ENCODE results near the gene DAAM1. TPM values are rescaled to one million over a fixed set of nuclear protein-coding genes. Genes with fewer than 3 reads are reported as not detected.

DAAM1 gene
- 33.3 and 34.3 TPM in 2 replicates for total RNA-seq
- 21.8 TPM for total RNA-seq (2013)
- polyA plus RNA-seq = 5.4 and 11.2 TPM in 2 replicates
- 6.8 and 10.7 TPM in 2 replicates for polyA minus RNA-seq

DNA sequence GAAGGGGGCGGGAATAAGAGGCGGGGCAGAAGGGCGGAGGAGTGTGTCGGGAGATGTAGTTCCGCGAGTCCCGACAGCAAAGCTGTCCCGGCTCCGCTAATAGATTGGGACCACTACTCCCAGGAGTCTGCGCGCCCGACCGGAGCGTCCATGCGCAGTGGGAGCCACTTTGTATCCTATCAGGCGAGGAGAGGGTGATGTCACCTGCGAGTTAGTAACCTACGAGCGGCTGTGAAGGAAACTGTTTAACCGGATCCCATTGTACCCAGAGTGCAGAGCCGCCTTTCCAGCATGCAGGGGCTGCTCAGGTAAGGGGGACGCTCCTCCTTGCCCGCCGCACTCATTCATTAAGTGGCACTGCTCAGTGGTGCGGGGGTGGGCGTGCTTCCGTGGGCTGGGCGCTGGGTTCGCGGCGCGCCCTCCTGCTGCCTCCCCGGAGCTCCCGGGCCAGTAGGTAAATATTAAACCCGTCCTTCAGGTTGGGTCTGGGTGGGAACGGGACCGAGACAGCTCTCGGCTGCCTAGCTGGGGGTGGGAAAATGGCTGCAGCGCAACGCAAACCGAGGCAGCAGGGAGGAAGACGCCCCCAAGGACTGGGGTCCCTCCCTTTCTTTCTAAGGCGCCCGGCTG lies at the start of gene DAAM1:
Gene DAAM1, plus strand, starts transcription at position 207 of the 630 bp plus-strand sequence. CDS start 74,811 bp downstream, outside the sequence.
- CTCF ChIA-PET = interaction anchor here (0.8 to 1.4 kb wide), 8 partner anchors 12 to 687 kb away, joined by 3 to 4 read pairs (median 3); no protein-coding TSS in a partner anchor
- intact Hi-C loops (cut with micrococcal nuclease) = loop anchor here (1.0 to 10.0 kb wide), 10 partner anchors 36 to 1794 kb away; partner anchors contain the start of genes GPR135, JKAMP, L3HYPDH and NAA30
- H3K4me3 Mint-ChIP-seq = peak within 1 kb of the TSS; percentile 93

More for the DNA sequence above, at the start of gene DAAM1:
- peaks cover 0 to 9% (median 1%) of the 10 kb centered on the region in 4 experiments for H3K27me3 ChIP-seq (replicated peaks in 1 of 4; ENCODE audit: control extremely low read depth in 1 of 4, control insufficient read depth in 3 of 4, insufficient read depth in 4 of 4, low read length in 3 of 4)
- peaks cover 11% of the 10 kb centered on the region for H3K27me3 Mint-ChIP-seq
- peak within 1 kb of the TSS; percentile 96 for H3K27ac Mint-ChIP-seq
- DNase-seq = peak; percentile 97
- no peak for TF ChIP-seq EZH2 (IDR thresholded peaks at IDR 0.05; ENCODE audit: borderline replicate concordance, insufficient read depth, low read depth, low read length, poor library complexity, severe bottlenecking)
- TF ChIP-seq, protein P1, sequence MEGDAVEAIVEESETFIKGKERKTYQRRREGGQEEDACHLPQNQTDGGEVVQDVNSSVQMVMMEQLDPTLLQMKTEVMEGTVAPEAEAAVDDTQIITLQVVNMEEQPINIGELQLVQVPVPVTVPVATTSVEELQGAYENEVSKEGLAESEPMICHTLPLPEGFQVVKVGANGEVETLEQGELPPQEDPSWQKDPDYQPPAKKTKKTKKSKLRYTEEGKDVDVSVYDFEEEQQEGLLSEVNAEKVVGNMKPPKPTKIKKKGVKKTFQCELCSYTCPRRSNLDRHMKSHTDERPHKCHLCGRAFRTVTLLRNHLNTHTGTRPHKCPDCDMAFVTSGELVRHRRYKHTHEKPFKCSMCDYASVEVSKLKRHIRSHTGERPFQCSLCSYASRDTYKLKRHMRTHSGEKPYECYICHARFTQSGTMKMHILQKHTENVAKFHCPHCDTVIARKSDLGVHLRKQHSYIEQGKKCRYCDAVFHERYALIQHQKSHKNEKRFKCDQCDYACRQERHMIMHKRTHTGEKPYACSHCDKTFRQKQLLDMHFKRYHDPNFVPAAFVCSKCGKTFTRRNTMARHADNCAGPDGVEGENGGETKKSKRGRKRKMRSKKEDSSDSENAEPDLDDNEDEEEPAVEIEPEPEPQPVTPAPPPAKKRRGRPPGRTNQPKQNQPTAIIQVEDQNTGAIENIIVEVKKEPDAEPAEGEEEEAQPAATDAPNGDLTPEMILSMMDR (IDR thresholded peaks at IDR 0.05) = no peak
- peak within 1 kb of the TSS; percentile 87 for H2AFZ ChIP-seq (ENCODE audit: insufficient read depth, low read depth, low read length, poor library complexity, severe bottlenecking)
- H3K9me3 Mint-ChIP-seq (ENCODE audit: insufficient read depth) = no peaks in the 10 kb centered on the region
- H3K4me1 ChIP-seq (ENCODE audit: control insufficient read depth in 2 of 2, insufficient read depth in 2 of 2, low read length in 2 of 2) = peaks cover 14 to 19% of the 10 kb centered on the region in 2 donors
- WGBS (ENCODE audit: insufficient coverage) = 0% methylated on average over 37 of the region's 44 CpGs
- peak within 1 kb of the TSS; percentile 70 to 92 (median 83) for H3K4me3 ChIP-seq (ENCODE audit: control extremely low read depth in 1 of 5, extremely low read depth in 1 of 5, insufficient read depth in 1 of 5, low read depth in 2 of 5, low read length in 4 of 5)
- no peaks in the 10 kb centered on the region for H3K9me3 ChIP-seq (ENCODE audit: control extremely low read depth in 1 of 3, control insufficient read depth in 2 of 3, insufficient read depth in 1 of 3, low read length in 2 of 3)
- H4K20me1 ChIP-seq (ENCODE audit: control insufficient read depth, insufficient read depth, low read length, poor library complexity, severe bottlenecking) = no peaks in the 10 kb centered on the region
- no peaks in the 10 kb centered on the region for H3K36me3 ChIP-seq (replicated peaks in 1 of 2; ENCODE audit: control extremely low read depth in 1 of 2, control insufficient read depth in 1 of 2, extremely low read depth in 1 of 2, insufficient read depth in 2 of 2, low read length in 1 of 2)
- H3K4me1 Mint-ChIP-seq = peaks cover 30% of the 10 kb centered on the region
- peak within 1 kb of the TSS; percentile 93 for H3K4me2 ChIP-seq (replicated peaks; ENCODE audit: low read depth, low read length, poor library complexity, severe bottlenecking)
- H3K27ac ChIP-seq (ENCODE audit: low read length in 2 of 2) = peak within 1 kb of the TSS; percentile 82 to 91
- POLR2A ChIA-PET = interaction anchor here (1.0 to 1.3 kb wide), 2 partner anchors 12 to 162 kb away, joined by 4 read pairs; no protein-coding TSS in a partner anchor
- H3K79me2 ChIP-seq (ENCODE audit: control insufficient read depth, insufficient read depth, low read length) = peaks cover 22% of the 10 kb centered on the region
- peak; percentile 92 for ATAC-seq (ENCODE audit: low read depth)
- peak within 1 kb of the TSS; percentile 88 for H3K9ac ChIP-seq (ENCODE audit: low read length)
